K562 (cell line): ENCODE data around the gene TKT. TPM values are rescaled to one million over a fixed set of nuclear protein-coding genes. Genes with fewer than 3 reads are reported as not detected.

Source experiments
- ELF1 ChIP-seq: fragments of 200-800 bp; sonication (Bioruptor generic); IDR thresholded peaks from 2 replicates; pipeline ENCODE4 v1.6.1; 2016; ENCODE audit warnings: missing genetic modification characterization, missing compliant biosample characterization
- EP400 ChIP-seq: fragments of 450-650 bp; IDR thresholded peaks from 2 replicates; pipeline ENCODE4 v1.6.1; 2017; ENCODE audit warnings: antibody characterized with exemption, mild to moderate bottlenecking, moderate library complexity
- FUS ChIP-seq: fragments of 200-400 bp; formaldehyde crosslinking; optimal IDR thresholded peaks from 2 replicates; pipeline ENCODE3; 2017; ENCODE audit warnings: low read depth, low read length
- ZNF24 ChIP-seq: fragments of 450-650 bp; IDR thresholded peaks from 2 replicates; pipeline ENCODE4 v1.6.1; 2016
- ZNF274 ChIP-seq: IDR thresholded peaks from 2 replicates; pipeline ENCODE4 v1.6.1; 2011; ENCODE audit warnings: low read depth, mild to moderate bottlenecking, low read length, moderate library complexity, borderline replicate concordance
- ZNF384 ChIP-seq: IDR thresholded peaks from 2 replicates; pipeline ENCODE4 v1.6.1; 2012; ENCODE audit warnings: low read depth, low read length, improper control_type of control experiment
- ZNF77 ChIP-seq: fragments of 250-450 bp; sonication (Bioruptor Pico); IDR thresholded peaks from 2 replicates; pipeline ENCODE4 v1.5.0; 2020
- polyA plus RNA-seq, 8 experiments: library from polyadenylated mRNA; depleted of rRNA in 4 of 8; stranded (reverse) in 5 of 8; unstranded in 3 of 8; fragments of >200 nt; fragmentation: Nextera tagmentation in 2 of 8; fragmentation: Illumina TruSeq in 1 of 8; extraction: Ambion mirVana in 2 of 8; extraction: Trizol in 1 of 8; gene quantifications; 2 replicates each; pipeline versions ENCODE4 v1.2.1 to v1.2.3, GENCODE V29; 2011 to 2014; ENCODE audit warnings: inconsistent platforms in 1 of 8, missing spikeins in 1 of 8
- total RNA-seq, 7 experiments: library from RNA; depleted of rRNA in 6 of 7; stranded (reverse); fragments of >200 nt in 6 of 7; fragmentation: Illumina TruSeq in 2 of 7; extraction: Trizol in 2 of 7; gene quantifications; 2 replicates each; pipeline versions ENCODE4 v1.2.1 to v1.2.3, GENCODE V29; 2011 to 2021; ENCODE audit warnings: low replicate concordance in 1 of 7
- TF ChIP-seq, protein P1 (sequence below): fragments of 450-650 bp; IDR thresholded peaks from 2 replicates; pipeline ENCODE4 v1.6.1; 2018; ENCODE audit warnings: mild to moderate bottlenecking, low read depth; ENCODE audit not compliant: partially characterized antibody
- TF ChIP-seq, protein P2 (sequence below): fragments of 250-450 bp; sonication (Bioruptor Pico); IDR thresholded peaks from 2 replicates; pipeline ENCODE4 v1.4.0; 2020; ENCODE audit warnings: mild to moderate bottlenecking
- TF ChIP-seq, protein P3 (sequence below), 2 experiments: IDR thresholded peaks; 2 replicates each; pipeline ENCODE4 v1.6.1; 2012; ENCODE audit warnings: improper control_type of control experiment in 2 of 2, low read depth in 2 of 2, low read length in 2 of 2, borderline replicate concordance in 1 of 2
- TF ChIP-seq, protein P4 (sequence below): fragments of 450-650 bp; IDR thresholded peaks from 2 replicates; pipeline ENCODE4 v1.6.1; 2016; ENCODE audit warnings: missing biosample characterization, missing genetic modification characterization
- TF ChIP-seq, protein P5 (sequence below): fragments of 450-650 bp; IDR thresholded peaks from 2 replicates; pipeline ENCODE4 v1.6.1; 2016; ENCODE audit warnings: low read depth

Gene TKT
- total and polyA plus RNA-seq, 9 of the 15 experiments (the other 6 are each of a cell fraction or from before 2014, with no cell fraction given): 58.1 to 401 (median 187) TPM

DNA sequence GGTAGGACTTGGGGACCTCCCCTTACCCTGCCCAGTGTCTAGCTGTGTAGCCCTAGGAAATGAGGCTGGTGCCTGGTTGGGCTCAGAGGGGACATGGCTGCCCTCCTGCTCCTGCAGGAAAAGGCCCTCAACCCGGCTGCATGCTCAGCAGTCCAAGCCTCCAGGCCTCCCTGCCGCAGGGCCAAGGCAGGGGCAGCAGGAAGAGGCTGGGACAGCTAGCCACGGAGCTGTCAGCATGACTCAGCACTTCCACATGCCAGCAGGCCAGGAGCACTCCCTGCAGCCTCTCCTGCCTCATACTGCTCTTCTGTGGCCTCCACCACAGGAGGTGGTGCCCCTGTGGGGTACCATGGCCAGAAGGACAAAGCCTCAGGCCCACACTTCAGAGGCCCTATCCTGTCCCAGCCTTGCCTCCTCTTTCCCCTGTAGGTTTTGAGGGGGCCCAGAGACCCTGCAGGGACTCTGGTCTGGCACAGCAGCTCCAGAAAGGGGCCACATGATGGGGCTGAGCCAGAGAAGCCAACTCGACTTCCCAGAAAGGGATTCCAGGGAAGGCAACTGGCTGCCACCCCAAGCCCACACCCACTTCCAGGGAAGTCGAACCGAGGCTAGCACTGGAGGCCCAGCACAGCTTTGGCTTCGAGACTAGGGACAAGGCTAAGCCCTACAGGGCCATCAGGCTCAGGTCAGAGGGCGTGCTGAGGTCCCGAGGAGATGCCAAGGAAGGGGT lies 19.5 kb downstream of the TKT start (continued):
- TF ChIP-seq, protein P1, sequence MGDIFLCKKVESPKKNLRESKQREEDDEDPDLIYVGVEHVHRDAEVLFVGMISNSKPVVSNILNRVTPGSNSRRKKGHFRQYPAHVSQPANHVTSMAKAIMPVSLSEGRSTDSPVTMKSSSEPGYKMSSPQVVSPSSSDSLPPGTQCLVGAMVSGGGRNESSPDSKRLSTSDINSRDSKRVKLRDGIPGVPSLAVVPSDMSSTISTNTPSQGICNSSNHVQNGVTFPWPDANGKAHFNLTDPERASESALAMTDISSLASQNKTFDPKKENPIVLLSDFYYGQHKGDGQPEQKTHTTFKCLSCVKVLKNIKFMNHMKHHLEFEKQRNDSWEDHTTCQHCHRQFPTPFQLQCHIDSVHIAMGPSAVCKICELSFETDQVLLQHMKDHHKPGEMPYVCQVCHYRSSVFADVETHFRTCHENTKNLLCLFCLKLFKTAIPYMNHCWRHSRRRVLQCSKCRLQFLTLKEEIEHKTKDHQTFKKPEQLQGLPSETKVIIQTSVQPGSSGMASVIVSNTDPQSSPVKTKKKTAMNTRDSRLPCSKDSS: no peak
- no peak for TF ChIP-seq ZNF274
- TF ChIP-seq, protein P2, sequence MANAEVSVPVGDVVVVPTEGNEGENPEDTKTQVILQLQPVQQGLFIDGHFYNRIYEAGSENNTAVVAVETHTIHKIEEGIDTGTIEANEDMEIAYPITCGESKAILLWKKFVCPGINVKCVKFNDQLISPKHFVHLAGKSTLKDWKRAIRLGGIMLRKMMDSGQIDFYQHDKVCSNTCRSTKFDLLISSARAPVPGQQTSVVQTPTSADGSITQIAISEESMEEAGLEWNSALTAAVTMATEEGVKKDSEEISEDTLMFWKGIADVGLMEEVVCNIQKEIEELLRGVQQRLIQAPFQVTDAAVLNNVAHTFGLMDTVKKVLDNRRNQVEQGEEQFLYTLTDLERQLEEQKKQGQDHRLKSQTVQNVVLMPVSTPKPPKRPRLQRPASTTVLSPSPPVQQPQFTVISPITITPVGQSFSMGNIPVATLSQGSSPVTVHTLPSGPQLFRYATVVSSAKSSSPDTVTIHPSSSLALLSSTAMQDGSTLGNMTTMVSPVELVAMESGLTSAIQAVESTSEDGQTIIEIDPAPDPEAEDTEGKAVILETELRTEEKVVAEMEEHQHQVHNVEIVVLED (CRISPR knock-in tag): 0 out of 2 replicates have a peak, but pooled peaks have one; percentile 48
- TF ChIP-seq ELF1 (tag): peak; percentile 46; the same call in 1 of the 2 replicates
- TF ChIP-seq EP400: no peak
- TF ChIP-seq ZNF384: no peak
- TF ChIP-seq, protein P3, sequence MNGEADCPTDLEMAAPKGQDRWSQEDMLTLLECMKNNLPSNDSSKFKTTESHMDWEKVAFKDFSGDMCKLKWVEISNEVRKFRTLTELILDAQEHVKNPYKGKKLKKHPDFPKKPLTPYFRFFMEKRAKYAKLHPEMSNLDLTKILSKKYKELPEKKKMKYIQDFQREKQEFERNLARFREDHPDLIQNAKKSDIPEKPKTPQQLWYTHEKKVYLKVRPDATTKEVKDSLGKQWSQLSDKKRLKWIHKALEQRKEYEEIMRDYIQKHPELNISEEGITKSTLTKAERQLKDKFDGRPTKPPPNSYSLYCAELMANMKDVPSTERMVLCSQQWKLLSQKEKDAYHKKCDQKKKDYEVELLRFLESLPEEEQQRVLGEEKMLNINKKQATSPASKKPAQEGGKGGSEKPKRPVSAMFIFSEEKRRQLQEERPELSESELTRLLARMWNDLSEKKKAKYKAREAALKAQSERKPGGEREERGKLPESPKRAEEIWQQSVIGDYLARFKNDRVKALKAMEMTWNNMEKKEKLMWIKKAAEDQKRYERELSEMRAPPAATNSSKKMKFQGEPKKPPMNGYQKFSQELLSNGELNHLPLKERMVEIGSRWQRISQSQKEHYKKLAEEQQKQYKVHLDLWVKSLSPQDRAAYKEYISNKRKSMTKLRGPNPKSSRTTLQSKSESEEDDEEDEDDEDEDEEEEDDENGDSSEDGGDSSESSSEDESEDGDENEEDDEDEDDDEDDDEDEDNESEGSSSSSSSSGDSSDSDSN (IDR thresholded peaks at IDR 0.05; ENCODE audit: borderline replicate concordance in 1 of 2, low read depth in 2 of 2, low read length in 2 of 2): 0 out of 4 replicates have a peak, but pooled peaks of 1 of the 2 experiments have one; percentile 23
- no peak for TF ChIP-seq FUS
- TF ChIP-seq, protein P4, sequence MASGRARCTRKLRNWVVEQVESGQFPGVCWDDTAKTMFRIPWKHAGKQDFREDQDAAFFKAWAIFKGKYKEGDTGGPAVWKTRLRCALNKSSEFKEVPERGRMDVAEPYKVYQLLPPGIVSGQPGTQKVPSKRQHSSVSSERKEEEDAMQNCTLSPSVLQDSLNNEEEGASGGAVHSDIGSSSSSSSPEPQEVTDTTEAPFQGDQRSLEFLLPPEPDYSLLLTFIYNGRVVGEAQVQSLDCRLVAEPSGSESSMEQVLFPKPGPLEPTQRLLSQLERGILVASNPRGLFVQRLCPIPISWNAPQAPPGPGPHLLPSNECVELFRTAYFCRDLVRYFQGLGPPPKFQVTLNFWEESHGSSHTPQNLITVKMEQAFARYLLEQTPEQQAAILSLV (tag): 0 out of 2 replicates have a peak, but pooled peaks have one; percentile 32
- TF ChIP-seq, protein P5, sequence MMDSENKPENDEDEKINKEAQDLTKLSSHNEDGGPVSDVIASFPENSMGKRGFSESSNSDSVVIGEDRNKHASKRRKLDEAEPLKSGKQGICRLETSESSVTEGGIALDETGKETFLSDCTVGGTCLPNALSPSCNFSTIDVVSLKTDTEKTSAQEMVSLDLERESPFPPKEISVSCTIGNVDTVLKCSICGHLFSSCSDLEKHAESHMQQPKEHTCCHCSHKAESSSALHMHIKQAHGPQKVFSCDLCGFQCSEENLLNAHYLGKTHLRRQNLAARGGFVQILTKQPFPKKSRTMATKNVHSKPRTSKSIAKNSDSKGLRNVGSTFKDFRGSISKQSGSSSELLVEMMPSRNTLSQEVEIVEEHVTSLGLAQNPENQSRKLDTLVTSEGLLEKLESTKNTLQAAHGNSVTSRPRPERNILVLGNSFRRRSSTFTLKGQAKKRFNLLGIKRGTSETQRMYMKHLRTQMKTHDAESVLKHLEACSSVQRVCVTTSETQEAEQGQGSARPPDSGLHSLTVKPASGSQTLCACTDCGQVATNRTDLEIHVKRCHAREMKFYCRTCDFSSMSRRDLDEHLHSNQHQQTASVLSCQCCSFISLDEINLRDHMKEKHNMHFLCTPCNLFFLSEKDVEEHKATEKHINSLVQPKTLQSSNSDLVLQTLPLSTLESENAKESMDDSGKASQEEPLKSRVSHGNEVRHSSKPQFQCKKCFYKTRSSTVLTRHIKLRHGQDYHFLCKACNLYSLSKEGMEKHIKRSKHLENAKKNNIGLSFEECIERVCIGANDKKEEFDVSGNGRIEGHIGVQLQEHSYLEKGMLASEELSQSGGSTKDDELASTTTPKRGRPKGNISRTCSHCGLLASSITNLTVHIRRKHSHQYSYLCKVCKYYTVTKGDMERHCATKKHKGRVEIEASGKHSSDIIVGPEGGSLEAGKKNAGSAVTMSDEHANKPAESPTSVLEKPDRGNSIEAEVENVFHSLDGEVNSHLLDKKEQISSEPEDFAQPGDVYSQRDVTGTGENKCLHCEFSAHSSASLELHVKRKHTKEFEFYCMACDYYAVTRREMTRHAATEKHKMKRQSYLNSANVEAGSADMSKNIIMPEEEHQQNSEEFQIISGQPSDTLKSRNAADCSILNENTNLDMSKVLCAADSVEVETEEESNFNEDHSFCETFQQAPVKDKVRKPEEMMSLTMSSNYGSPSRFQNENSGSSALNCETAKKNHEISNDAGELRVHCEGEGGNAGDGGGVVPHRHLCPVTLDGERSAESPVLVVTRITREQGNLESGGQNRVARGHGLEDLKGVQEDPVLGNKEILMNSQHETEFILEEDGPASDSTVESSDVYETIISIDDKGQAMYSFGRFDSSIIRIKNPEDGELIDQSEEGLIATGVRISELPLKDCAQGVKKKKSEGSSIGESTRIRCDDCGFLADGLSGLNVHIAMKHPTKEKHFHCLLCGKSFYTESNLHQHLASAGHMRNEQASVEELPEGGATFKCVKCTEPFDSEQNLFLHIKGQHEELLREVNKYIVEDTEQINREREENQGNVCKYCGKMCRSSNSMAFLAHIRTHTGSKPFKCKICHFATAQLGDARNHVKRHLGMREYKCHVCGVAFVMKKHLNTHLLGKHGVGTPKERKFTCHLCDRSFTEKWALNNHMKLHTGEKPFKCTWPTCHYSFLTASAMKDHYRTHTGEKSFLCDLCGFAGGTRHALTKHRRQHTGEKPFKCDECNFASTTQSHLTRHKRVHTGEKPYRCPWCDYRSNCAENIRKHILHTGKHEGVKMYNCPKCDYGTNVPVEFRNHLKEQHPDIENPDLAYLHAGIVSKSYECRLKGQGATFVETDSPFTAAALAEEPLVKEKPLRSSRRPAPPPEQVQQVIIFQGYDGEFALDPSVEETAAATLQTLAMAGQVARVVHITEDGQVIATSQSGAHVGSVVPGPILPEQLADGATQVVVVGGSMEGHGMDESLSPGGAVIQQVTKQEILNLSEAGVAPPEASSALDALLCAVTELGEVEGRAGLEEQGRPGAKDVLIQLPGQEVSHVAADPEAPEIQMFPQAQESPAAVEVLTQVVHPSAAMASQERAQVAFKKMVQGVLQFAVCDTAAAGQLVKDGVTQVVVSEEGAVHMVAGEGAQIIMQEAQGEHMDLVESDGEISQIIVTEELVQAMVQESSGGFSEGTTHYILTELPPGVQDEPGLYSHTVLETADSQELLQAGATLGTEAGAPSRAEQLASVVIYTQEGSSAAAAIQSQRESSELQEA: no peak
- no peak for TF ChIP-seq ZNF77 (CRISPR knock-in tag)
- TF ChIP-seq ZNF24: no peak
